GM21381 (cell line): Measurements from ENCODE around the gene KBTBD4.
"Not testable (repeated sequence)": the region's sequence is repeated elsewhere in the genome, so short reads cannot be mapped to it uniquely, and the experiment has no call there.

Experiments used
- ATAC-seq: cut with Tn5 transposase; IDR thresholded peaks from one replicate; pipeline ENCODE4 v1.9.1; 2021; ENCODE audit warnings: mild to moderate bottlenecking, moderate library complexity; ENCODE audit not compliant: unreplicated experiment

KBTBD4 gene

GRCh38 chr11:47562393-47562792, 16.4 kb downstream of the KBTBD4 start:
- ATAC-seq: not testable (repeated sequence)

DNA sequence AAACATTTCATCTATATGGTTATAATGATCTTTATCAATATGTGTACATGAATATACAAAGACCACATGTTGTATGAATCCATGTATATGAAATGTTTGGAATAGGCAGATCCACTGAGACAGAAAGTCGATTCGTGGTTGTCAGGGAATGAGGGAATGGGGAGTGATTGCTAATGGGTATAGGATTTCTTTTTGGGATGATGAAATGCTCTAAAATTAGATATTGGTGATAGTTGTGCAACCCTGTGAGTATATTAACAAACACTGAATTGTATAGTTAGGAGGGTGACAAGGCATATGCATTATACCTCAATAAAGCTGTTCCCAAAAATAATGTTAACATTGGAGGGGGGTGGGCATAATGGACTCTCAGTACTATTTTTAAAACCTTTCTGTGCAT, 18.3 kb downstream of the KBTBD4 start:
- no peak for ATAC-seq

DNA sequence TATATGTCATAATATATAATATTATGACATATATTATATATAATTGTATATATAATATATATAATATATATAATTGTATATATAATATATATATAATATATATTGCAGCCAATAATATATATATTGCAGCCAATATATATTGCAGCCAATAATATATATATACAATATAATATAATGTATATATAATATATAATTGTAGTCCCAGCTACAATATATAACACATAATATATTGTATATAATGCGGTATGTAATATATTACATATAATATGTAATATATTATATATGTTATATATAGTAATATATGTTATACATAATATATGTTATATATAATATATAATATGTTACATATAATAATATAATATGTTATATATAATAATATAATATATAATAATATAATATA, 20.1 kb downstream of the KBTBD4 start:
- no peak for ATAC-seq

- ATAC-seq: not testable (repeated sequence)
These were observed 21.8 kb downstream of the KBTBD4 start for GRCh38 chr11:47557004-47557403.

DNA sequence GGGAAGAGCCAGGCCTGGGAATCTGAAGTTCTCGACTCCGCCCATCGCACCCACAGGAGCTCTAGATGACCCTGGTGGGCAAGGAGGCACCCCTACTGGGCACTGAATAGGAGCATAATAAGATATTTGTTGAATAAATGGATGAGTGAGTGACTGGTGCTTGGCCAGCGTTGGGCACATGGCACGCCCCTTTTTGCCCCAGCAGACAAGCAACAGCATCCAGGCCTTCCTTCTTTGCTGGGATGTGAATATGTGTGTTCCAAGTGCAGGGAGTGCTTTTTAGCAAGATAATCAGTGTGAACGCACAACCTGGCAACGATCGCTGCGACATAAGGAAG, 25.4 kb downstream of the KBTBD4 start:
- peak; percentile 21 for ATAC-seq

GRCh38 chr11:47552566-47553405, 26.0 kb downstream of the KBTBD4 start, which contains the start of gene CELF1:
Gene CELF1 (minus strand): TSS chr11:47553132. CDS start chr11:47499523, 53,609 bp downstream.
- ATAC-seq: peak; percentile 90

DNA sequence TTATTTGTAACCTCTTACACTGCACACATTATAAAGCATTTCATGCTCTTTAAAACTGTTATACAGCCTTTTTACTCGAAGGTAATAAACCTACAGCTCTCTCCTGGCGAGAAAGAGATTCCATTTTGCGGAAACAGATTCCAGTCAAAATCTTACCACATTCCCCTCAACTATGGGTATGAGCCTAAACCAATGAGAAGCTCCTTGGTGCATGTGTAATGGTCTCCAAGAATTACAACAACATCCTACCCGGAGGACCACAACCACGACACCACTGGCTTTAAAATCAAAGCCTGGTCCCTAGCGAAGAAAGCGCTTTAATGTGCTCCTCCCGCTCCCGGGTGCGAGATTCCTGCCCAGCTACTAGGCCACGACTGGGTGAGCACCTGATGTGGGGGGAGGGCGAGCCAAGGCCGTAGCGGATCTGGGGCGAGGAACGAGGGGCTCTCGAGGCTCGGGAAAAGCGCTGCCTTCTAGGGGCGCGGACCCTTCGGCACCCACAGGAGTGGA, 26.7 kb downstream of the KBTBD4 start:
- ATAC-seq: no peak

DNA sequence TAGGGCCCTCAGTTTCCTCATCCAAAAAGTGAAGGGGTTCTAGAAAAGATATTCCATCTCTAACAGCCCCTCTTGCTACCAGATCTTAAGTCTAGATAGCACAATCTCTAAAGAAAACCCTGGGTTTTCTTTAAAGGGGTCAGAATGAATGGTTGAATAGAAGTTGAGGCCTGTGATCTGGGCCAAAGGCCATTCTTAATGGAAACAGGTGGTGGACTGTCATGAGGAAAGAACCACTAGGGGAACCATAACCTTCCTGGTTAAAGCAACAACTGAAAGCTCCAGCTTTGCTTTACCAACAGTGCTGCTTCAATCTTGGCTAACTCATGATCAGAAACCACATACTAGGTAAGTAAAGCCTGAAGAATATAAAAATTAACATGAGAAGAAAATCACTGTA, 27.7 kb downstream of the KBTBD4 start:
- ATAC-seq: no peak

DNA sequence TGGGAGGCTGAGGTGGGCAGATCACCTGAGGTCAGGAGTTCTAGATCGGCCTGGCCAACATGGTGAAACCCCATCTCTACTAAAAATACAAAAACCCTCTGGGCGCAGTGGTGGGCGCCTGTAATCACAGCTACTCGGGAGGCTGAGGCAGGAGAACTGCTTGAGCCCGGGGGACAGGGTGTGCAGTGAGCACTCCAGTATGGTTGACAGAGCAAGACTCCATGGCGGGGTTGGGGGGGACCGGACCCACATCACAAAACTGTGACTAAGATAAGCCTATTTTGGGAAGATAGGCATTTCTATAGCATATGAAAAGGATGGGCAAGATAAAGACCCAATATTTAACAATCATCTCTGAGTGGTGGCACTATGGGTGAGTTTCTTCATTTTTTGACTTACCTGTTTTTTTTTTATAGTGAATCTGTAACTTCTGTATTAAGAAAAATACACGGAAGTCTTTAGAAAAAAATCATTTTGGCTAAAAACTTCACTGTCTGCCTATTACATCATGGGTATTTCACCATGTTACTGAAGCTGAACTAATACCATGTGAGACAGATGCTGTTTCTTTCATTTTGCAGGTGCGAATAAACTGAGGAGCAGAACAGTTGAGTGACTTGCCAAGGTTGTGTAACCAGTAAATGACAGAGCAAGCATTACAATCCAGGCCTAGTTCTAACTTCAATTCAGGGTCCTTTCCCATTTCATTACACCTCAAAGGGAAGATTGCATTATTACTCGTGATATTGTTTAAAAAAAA, 28.3 kb downstream of the KBTBD4 start:
- no peak for ATAC-seq

DNA sequence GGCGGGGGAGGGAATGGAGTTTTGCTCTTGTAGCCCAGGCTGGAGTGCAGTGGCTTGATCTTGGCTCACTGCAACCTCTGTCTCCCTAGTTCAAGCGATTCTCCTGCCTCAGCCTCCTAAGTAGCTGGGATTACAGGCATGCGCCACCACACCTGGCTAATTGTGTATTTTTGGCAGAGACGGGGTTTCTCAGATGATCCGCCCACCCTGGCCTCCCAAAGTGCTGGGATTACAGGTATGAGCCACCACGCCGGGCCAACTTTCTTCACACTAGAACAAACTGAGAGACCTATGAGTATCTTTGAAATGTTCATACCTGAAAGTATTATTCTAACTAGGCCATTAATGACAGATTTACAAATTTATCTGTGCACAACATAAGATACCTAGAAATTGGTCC, 32.5 kb downstream of the KBTBD4 start:
- ATAC-seq: not testable (repeated sequence)

DNA sequence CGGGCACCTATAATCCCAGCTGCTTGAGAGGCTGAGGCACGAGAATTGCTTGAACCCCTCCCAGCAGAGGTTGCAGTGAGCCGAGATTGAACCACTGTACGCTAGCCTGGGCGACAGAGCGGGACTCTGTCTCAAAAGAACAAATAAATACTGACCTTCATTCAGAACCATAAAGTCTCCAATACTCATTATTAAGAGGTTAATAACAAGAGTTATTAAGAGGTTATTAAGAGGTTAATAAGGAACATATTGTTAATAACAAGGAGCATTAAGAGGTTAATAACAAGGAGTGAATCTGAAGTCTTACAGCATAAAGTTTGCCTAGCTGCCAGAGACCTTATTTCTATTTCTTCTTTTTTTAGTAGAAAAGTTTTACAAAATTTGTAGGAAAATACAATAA, 33.5 kb downstream of the KBTBD4 start:
- ATAC-seq: no peak

DNA sequence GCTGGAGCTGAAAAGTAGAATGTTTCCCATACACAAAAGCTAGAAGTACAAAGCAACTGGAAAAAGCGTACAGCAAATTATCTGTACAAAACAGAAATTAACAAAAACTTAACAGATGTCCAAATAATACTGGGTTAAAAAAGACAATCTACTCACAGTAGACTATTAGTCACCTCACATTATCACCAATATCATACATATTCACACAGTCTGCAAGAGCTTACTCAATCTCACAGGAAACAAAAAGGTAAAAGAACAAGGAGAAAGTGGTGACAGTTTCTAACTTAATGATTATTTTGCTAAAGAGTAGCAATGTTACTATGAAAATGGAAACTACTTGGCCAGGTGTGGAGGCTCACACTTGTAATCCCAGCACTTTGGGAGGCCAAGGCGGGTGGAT, 37.7 kb downstream of the KBTBD4 start:
- ATAC-seq: no peak

- ATAC-seq: no peak
These were observed 39.1 kb downstream of the KBTBD4 start for GRCh38 chr11:47539681-47540039.

DNA sequence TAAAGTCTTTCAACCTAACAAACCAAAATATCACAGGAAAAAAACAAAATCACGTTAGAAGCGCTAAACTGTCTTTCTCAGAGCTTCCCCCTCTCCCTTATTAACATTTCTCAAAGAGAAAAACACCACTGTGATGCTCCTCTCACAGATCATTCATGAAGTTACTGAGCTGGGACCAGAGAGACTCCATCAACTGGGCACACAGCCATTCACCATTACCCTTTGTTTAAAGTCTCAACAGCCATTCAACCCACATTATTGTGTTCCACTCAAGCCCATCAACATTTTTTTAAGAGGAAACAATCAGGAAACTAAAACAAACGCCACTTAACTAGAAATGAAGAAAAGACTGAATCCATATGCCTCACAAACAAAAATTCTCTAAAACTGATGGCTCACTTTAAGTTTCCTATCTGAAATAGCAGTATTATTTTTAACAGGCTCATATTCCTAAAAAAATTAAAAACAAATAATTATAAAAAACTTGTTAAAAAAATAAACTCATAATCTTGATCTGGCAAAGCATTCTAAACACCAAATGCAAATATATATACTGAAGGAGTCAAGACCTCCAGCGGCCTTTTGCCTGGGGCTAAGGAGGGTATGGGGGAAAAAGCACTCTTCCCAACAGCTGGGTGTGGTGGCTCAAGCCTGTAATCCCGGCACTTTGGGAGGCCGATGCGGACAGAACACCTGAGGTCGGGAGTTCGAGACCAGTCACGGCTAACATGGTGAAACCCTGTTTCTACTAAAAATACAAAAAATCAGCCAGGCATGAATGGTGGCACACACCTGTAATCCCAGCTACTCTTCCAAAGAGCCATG, 39.8 kb downstream of the KBTBD4 start:
- no peak for ATAC-seq

DNA sequence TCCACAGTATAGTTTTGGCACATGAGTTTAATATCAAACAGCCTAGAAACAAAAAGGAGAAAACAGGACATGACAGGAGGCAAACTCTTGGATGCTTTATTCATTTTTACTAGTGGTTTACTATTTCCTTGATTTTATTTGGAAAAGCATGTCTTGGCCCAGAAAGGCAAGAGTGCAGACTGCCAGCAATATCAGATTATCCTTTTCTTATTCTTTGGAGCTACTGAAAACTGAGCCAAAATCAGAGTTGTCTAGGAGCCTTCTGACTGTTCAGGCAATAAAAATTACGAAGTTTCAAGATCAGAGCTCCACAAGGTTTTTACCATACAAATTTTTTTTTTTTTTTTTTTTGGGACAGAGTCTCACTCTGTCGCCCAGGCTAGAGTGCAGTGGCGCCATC, 41.9 kb downstream of the KBTBD4 start:
- no peak for ATAC-seq

DNA sequence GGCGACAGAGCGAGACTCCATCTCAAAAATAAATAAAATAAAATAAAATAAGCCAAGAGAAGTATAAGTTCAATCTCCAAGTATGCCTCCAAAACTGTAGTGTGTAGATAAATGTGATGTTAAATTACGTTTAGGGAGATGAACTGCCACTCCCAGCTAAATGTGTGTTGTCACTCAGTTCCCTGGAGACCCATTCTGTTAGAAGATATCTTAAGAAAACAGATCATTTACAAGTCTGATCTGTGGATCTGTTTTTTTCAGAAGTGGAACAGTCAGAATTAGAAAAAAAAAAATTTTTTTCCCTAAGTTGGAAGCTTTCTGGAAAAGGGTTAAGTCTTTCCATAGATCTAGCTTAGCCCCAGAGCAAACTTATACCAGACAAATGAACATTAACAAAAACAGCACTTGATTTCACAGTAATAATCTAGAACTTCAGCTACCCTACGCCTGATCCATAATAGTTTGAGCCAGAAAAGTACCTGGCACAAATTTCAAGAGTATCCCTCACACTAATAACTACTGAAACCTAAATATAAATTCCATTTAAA, 44.0 kb downstream of the KBTBD4 start:
- ATAC-seq: no peak

DNA sequence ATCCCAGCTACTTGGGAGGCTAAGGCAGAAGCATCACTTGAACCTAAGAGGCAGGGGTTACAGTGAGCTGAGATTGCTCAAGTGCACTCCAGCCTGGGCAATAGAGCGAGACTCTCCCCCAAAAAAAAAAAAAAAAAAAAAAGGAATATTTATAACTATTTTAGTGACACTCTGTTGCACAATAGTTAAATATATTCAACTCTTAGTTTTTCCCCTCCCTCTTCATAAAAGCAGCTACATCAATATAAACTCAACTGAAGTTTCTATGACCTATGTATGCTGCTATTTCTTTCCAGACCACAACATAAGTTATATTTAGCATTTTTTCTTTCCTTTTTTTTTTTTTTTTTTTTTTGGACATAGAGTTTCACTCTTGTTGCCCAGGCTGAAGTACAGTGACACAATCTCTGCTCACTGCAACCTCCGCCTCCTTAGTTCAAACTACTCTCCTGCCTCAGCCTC, 45.0 kb downstream of the KBTBD4 start:
- no peak for ATAC-seq

DNA sequence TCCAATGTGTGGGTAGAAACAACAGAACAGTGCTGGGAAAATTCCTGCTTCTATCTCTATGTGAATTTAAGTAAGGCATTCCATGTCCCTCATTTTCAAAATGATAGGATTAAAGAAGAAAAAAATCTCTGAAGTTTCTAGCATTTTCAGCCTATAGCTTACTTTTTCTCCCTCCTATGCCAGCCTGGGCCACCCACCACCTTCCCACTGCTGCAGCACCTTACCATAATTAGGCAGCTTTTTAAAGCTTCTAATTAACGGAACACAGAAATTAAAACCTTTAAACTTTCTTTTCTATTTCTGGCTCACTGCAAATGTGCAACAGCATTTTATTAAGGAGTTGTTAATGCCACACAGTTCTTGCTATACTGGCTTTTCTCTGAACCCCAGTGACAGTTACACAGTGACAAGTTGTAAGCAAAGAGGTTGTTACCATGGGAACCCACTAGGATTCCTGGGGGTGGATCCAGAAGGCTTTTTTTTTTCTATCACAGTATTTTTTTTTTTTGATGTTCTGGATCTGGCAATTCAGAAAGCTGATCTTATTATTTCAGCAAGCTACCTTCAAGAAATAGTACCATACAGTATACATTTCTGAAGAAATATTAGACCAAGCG, 46.1 kb downstream of the KBTBD4 start:
- ATAC-seq: no peak

DNA sequence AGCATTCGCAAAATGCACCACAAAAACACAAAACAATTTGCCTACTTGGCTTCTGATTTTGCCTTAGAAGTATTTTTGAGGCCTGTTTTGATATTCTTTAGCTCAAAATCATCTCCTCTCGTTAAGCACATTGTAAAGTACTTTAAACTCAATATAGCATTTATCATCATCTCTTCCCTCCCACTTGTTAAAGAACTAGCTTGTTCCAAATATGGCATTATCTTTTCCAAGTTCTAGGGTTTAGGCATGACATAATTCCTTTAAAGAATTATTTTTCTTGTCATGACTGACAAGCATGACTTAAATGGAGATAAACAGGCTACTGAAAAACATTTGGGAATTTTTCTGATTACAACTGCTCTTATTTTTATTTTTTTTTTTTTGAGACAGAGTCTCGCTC, 47.1 kb downstream of the KBTBD4 start:
- no peak for ATAC-seq

DNA sequence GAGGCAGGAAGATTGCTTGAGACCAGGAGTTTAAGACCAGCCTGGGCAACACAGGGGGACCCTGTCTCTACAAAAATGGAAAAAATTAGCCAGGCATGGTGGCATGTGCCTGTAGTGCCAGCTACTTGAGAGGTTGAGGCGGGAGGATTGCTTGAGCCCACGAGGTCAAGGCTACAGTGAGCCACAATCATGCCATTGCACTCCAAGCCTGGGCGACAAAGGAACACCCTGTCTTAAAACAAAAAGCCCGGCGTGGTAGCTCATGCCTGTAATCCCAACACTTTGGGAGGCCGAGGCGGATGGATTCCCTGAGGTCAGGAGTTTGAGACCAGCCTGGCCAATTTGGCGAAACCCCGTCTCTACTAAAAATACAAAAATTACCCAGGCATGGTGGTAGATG, 48.0 kb downstream of the KBTBD4 start:
- not testable (repeated sequence) for ATAC-seq
